SJSA1 (cell line): ENCODE data around the gene TDRD12. TPM values are rescaled to one million over a fixed set of nuclear protein-coding genes. Genes with fewer than 3 reads are reported as not detected.
"Not testable (repeated sequence)": the region's sequence is repeated elsewhere in the genome, so short reads cannot be mapped to it uniquely, and the experiment has no call there.

Experiments
- DNase-seq, 2 experiments: peaks; one replicate each; pipeline ENCODE4 v3.0.0-alpha.2; 2015 to 2020; ENCODE audit warnings: low spot score in 2 of 2, low read depth in 1 of 2
- H3K27ac ChIP-seq: fragments of 250-450 bp; sonication (Bioruptor Pico); 2 replicates; pipeline ENCODE4 v1.5.1; 2020; ENCODE audit warnings: mild to moderate bottlenecking, moderate library complexity
- H3K27me3 ChIP-seq: fragments of 250-450 bp; sonication (Bioruptor Pico); replicated peaks from 2 replicates; pipeline ENCODE4 v1.5.1; 2020; ENCODE audit warnings: mild to moderate bottlenecking, moderate library complexity
- H3K36me3 ChIP-seq: fragments of 250-450 bp; sonication (Bioruptor Pico); 2 replicates; pipeline ENCODE4 v1.5.1; 2020; ENCODE audit warnings: mild to moderate bottlenecking
- H3K4me1 ChIP-seq: fragments of 250-450 bp; sonication (Bioruptor Pico); replicated peaks from 2 replicates; pipeline ENCODE4 v1.6.1; 2021; ENCODE audit warnings: mild to moderate bottlenecking
- H3K4me3 ChIP-seq: fragments of 250-450 bp; sonication (Bioruptor Pico); 2 replicates; pipeline ENCODE4 v1.5.1; 2020; ENCODE audit warnings: mild to moderate bottlenecking
- H3K9me3 ChIP-seq: fragments of 250-450 bp; sonication (Bioruptor Pico); replicated peaks from 2 replicates; pipeline ENCODE4 v1.5.1; 2020; ENCODE audit warnings: mild to moderate bottlenecking
- total RNA-seq: library from RNA; depleted of rRNA; stranded (reverse); fragments of >200 nt; shearing (Covaris generic); gene quantifications from 2 replicates; pipeline ENCODE4 v1.2.3, GENCODE V29; 2014

The TDRD12 gene
- total RNA-seq, 1 experiment from 2014 or later: 0.05 TPM

DNA sequence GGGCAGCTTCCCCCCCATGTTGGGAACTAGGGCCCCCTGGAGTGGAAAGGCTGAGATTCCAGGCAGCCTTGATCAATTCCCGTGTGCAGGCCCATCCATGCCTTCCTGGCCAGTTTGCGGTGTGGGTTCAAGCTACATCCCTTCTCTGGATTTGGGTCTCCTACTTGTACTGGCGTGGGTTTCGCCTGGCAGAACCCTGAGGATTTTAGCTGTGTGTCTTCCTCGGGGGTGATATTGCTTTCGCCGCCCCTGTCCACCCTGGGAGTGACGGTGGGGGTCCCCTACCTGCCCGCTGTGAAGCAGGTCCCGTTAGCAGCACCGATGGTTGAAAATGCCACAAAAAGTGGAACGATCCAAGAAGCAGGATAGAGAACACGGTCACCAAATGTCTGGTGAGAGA is 138.6 kb downstream of the TDRD12 start:
- H3K9me3 ChIP-seq: no peaks in the 10 kb centered on the region
- H3K36me3 ChIP-seq: no peaks in the 10 kb centered on the region
- H3K27me3 ChIP-seq: no peaks in the 10 kb centered on the region
- no peak for DNase-seq
- no peak overlapping the region for H3K27ac ChIP-seq
- H3K4me3 ChIP-seq: no peak overlapping the region
- no peaks in the 10 kb centered on the region for H3K4me1 ChIP-seq

DNA sequence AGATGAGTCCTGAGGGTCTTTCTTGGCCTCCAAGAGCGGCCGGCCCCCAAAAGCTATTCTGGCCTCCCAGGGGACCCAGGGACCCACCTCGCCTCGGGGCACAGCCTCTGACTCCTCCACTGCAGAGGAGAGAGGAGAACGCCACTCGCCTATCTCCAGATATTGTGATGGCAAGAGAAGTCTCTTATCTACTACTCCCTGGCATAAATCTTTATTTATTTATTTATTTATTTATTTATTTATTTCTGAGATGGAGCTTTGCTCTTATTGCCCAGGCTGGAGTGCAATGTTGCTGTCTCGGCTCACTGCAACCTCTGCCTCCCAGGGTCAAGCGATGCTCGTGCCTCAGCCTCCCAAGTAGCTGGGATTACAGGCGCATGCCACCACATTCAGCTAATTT is 139.0 kb downstream of the TDRD12 start:
- no peaks in the 10 kb centered on the region for H3K4me1 ChIP-seq
- H3K36me3 ChIP-seq: no peaks in the 10 kb centered on the region
- no peaks in the 10 kb centered on the region for H3K27me3 ChIP-seq
- H3K9me3 ChIP-seq: no peaks in the 10 kb centered on the region
- H3K4me3 ChIP-seq: no peak overlapping the region
- H3K27ac ChIP-seq: no peak overlapping the region
- DNase-seq: no peak

DNA sequence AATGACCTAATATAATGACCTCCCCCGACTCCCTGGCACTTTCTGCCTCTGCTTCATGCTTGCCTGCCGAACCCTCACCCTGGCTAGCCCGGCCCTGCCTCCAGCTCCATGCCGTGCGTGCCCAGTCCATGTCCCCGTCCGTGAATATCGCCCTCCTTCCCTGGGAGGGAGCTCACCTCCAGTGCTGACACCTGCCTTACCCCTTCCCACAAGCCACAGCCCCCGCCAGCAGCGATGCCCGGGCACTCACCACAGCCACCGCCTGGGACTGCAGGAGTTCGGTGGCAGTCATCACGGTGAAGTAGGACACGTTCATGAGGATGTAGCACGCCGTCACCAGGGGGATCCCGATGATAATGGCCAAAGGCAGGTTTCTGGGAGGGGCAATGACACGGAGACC is 140.0 kb downstream of the TDRD12 start:
- Histone ChIP-seq H3K27ac (no peak overlapping the region), H3K4me3 (no peak overlapping the region), H3K9me3 (no peaks in the 10 kb centered on the region), H3K36me3 (no peaks in the 10 kb centered on the region), H3K4me1 (no peaks in the 10 kb centered on the region), H3K27me3 (no peaks in the 10 kb centered on the region)
- DNase-seq: no peak

DNA sequence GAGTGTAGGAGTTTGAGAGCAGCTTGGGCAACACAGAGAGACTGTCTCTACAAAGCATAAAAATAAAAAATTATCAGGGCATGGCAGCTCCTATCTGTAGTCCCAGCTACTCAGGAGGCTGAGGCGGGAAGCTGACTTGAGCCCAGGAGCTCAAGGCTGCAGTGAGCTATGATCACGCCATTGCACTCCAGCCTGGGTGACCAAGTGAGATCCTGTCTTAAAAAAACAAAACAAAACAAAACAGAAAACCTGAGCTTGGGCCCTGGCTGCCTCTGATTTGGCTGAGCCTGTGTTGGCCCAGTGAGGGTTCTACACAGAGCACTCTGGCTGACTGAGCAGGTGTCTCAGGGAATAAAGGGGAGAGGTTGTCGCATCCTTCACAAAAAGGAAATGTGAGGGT is 142.0 kb downstream of the TDRD12 start:
- no peaks in the 10 kb centered on the region for H3K36me3 ChIP-seq
- no peaks in the 10 kb centered on the region for H3K9me3 ChIP-seq
- no peak overlapping the region for H3K27ac ChIP-seq
- no peaks in the 10 kb centered on the region for H3K4me1 ChIP-seq
- H3K27me3 ChIP-seq: no peaks in the 10 kb centered on the region
- no peak overlapping the region for H3K4me3 ChIP-seq
- DNase-seq: no peak

DNA sequence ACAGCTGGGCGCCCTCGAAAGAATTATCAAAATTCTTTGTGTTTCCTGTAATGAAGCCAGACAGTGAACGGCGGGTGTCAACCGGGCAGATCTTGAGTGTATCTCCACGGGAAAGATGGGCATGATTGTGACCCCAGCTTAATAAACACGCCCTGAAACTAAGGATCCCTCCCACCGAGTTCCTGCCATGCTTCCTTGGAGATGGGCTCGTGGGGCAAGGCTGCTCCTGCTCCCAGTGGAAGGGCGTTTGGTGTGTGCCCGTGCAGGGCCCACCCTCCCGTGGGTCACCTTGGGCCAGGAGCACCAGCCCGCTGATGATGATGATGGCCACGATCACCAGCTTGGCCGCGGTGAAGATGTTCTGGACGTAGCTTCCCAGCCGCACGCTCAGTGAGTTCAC is 142.6 kb downstream of the TDRD12 start:
- H3K27ac ChIP-seq: no peak overlapping the region
- H3K4me1 ChIP-seq: no peaks in the 10 kb centered on the region
- no peaks in the 10 kb centered on the region for H3K9me3 ChIP-seq
- no peaks in the 10 kb centered on the region for H3K27me3 ChIP-seq
- H3K36me3 ChIP-seq: no peaks in the 10 kb centered on the region
- no peak for DNase-seq
- H3K4me3 ChIP-seq: no peak overlapping the region

DNA sequence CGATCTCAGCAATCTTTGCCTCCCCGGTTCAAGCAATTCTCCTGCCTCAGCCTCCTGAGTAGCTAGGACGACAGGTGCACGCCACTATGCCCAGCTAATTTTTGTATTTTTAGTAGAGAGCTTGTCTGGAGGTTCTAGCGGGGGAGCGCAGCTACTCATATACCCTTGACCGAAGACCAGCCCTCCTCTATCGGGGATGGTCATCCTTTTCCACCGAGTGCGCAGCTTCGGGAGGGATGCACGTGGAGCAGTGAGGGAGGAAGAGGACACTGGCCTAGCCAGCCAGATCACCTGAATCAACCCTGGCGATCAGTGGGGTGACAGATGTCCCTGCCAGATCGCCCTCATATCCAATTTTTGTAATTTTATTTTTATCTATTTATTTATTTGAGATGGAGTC is 143.2 kb downstream of the TDRD12 start:
- no peaks in the 10 kb centered on the region for H3K27me3 ChIP-seq
- no peaks in the 10 kb centered on the region for H3K36me3 ChIP-seq
- no peak overlapping the region for H3K4me3 ChIP-seq
- no peaks in the 10 kb centered on the region for H3K4me1 ChIP-seq
- DNase-seq: no peak
- no peak overlapping the region for H3K27ac ChIP-seq
- no peaks in the 10 kb centered on the region for H3K9me3 ChIP-seq

DNA sequence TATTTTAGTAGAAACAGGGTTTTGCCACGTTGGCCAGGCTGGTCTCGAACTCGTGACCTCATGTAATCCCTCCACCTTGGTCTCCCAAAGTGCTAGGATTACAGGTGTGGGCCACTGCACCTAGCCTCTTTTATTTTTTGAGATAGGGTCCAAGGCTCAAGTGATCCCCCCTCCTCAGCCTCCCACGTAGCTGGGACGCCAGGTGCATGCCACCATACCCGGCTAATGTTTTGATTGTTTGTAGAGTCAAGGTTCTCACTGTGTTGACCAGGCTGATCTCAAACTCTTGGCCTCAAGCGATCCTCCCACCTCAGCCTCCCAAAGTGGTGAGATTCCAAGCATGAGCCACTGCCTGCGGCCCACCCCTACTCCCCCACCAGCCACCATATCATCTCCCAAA is 143.7 kb downstream of the TDRD12 start:
- Histone ChIP-seq H3K36me3 (no peaks in the 10 kb centered on the region), H3K4me1 (no peaks in the 10 kb centered on the region), H3K4me3 (no peak overlapping the region), H3K9me3 (no peaks in the 10 kb centered on the region), H3K27me3 (no peaks in the 10 kb centered on the region), H3K27ac (no peak overlapping the region)
- no peak for DNase-seq

DNA sequence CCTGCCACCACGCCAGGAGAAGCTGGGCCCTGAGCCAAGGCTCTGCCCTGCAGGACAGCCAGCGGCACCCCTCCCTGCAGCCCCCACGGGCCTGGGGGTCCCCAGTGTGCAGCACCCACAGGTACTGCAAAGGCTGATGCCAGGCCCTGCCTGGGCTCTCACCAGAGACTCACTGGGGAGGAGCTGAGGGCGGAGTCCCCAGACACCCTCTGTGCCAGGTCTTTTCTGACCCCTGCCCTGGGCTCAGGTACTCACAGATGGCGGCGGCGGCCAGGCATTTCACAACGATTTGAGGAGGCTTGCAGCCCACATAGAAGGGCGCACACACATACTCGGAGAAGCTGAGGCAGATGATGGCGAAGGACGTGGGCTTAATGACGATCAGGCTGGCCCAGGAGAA is 144.3 kb downstream of the TDRD12 start:
- H3K4me1 ChIP-seq: no peaks in the 10 kb centered on the region

DNA sequence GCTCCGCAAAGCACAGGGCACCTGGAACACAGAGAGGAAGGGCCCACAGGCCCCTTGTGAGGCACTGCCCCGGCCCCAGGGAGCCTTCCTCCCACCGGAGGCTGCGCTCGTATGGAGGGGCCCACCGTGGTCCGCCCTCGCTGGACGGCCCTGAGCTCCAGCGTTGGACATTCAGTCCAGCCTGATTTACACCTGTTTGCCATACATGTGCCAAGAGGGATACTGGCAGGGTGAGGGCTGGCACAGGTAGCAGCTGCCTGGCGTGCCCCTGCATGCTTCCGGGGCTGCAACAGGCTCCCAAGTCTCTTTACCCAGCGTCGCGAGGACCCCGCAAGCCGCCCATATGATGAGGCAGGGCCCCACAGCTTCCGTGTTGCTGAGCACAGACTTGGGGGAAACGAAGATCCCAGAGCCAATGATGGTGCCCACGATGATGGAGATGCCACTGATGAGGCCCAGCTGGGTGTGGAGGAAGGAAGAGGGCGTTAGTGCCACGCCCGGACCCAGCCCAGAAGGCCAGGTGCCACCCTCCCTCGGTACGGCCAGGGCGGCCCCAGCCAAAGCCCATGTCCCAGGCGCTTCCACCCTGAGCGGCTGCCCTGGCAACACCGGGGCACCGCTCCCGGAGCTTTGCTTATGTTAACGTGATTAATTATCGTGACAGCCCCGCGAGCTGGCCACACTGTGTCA is 144.9 kb downstream of the TDRD12 start:
- Histone ChIP-seq H3K36me3 (no peaks in the 10 kb centered on the region), H3K27ac (no peak overlapping the region), H3K27me3 (no peaks in the 10 kb centered on the region), H3K4me1 (no peaks in the 10 kb centered on the region), H3K9me3 (no peaks in the 10 kb centered on the region), H3K4me3 (no peak overlapping the region)
- no peak for DNase-seq

More for the DNA sequence above, 144.3 kb downstream of the TDRD12 start:
- DNase-seq: no peak
- H3K27me3 ChIP-seq: no peaks in the 10 kb centered on the region
- H3K27ac ChIP-seq: no peak overlapping the region
- H3K4me3 ChIP-seq: no peak overlapping the region
- no peaks in the 10 kb centered on the region for H3K36me3 ChIP-seq
- no peaks in the 10 kb centered on the region for H3K9me3 ChIP-seq

DNA sequence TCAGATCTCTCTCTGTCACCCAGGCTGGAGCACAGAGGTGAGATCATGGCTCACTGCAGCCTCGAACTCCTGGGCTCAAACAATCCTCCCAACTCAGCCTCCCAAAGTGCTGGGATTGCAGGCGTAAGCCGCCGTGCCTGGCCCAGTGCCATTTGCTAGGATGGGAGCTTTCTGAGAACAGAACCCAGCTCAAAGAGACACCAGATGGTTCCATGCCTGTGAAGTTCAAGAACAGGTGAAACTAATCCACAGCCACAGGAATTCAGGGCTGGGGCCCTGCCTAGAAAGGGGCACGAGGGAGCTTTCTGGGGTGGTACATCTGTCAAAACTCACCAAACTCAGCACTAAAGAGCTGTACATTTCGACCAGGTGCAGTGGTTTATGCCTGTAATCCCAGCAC is 145.8 kb downstream of the TDRD12 start:
- Histone ChIP-seq H3K36me3 (no peaks in the 10 kb centered on the region), H3K9me3 (no peaks in the 10 kb centered on the region), H3K4me3 (no peak overlapping the region), H3K27ac (no peak overlapping the region), H3K27me3 (no peaks in the 10 kb centered on the region), H3K4me1 (no peaks in the 10 kb centered on the region)
- DNase-seq: no peak

DNA sequence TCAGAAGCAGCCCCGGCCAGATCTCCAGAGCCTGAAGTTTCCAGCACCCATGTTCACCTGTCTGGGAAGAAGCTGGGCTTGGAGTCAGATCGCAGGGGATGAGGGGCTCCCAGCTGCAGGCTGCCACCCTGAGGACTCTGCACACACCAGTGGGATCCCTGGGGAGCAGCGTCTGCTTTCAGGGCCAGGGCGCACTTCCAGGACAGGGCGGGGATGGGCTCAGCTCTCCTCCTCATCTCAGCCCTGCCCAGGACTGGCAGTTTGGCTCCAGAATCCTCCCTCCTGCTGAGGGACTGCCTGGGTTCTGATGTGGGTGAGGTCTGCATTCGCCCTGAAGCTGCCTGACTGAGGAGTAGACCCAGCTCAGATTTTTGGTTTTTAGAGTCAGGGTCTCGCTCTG is 146.5 kb downstream of the TDRD12 start:
- H3K27me3 ChIP-seq: 0 out of 2 replicates have a peak, but pooled peaks cover 2% of the 10 kb centered on the region
- H3K27ac ChIP-seq: no peak overlapping the region
- H3K9me3 ChIP-seq: no peaks in the 10 kb centered on the region
- H3K4me3 ChIP-seq: no peak overlapping the region
- DNase-seq: no peak
- H3K4me1 ChIP-seq: no peaks in the 10 kb centered on the region
- H3K36me3 ChIP-seq: no peaks in the 10 kb centered on the region

DNA sequence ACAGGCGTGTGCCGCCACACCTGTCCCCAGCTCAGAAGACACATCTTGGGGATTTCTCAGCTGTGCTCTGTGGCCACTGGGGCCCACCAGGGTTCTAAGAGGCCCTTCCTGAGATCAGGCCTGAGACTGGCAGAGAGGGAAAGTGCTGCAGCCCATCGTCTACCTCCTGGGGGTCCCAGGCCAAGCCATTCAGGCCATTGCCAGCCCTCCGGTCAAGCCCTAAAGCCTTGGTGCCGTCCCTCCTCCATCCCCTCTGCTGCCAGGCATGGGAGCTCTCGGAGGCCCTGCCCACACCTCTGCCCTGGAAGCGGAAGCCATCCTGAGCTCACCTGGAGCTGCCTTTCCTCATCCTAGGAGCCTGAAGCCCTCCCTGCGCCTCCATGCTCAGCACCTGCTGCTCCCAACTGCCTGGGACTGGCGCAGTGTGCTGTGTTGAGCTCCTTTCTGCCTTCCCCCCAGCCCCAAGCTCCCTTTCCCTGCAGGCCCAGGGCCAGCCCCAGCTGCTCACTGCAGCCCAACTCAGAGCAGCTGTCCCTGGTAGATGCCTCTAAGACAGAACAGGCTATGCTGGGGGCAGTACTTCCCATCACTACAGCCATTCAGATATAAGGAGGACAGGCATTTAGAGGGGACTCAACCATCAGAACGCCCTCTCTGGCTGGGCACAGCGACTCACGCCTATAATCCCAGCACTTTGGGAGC is 147.1 kb downstream of the TDRD12 start:
- no peak for DNase-seq
- Histone ChIP-seq H3K9me3 (no peaks in the 10 kb centered on the region), H3K4me3 (no peak overlapping the region)

DNA sequence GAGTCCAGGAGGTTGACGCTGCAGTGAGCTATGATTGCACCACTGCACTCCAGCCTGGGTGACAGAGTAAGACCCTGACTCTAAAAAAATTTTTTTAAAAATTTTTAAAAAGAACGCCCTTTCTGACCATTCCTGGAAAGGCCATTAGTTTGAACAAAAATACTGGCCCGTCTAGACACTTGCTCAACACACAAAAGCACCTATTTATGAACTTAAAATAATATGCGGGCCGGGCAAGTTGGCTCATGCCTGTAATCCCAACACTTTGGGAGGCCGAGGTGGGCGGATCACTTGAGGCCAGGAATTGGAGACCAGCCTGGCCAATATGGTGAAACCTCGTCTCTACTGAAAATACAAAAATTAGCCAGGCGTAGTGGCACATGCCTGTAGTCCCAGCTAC is 147.9 kb downstream of the TDRD12 start:
- not testable (repeated sequence) for H3K27ac ChIP-seq

More for the DNA sequence above, 147.1 kb downstream of the TDRD12 start:
- H3K27ac ChIP-seq: no peak overlapping the region
- H3K36me3 ChIP-seq: no peaks in the 10 kb centered on the region
- no peaks in the 10 kb centered on the region for H3K4me1 ChIP-seq
- peaks cover 2% of the 10 kb centered on the region; the same call in 1 of the 2 replicates for H3K27me3 ChIP-seq

DNA sequence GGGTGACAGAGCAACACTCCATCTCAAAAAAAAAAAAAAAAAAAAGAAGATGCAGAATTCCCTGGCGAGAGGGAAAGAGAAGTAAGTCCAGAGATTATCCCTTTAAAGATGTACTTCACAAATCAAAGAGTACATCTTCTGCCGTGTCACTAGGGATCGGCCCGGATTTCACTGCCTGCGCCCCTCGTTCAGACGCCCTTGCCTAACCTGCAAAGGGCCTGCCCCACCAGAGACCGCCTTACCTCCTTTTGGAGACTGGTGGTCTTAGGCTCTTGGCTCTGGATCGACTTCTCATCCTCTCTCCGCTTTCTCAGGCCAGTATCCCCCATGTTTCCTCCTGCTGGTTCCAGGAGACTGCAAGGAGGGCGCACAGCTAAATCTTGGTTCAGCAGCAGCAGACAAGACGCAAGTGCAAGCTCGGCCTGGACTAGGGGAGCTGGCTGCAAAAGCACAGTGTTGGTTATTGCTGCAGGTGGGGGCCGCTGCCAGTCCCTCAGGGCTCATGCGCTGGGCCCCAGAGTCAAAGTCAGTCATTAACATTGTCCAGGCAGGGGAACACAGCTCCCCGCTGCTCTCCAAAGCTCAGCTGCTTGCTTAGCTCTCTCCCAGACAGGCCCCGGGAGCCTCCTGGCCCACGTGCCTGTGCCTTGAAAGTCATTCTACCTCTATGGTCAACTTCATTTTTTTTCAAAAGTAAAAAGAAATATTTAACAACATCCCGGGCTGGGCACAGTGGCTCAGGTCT is 148.8 kb downstream of the TDRD12 start:
- no peaks in the 10 kb centered on the region for H3K9me3 ChIP-seq
- H3K27me3 ChIP-seq: peaks cover 2% of the 10 kb centered on the region; the same call in 1 of the 2 replicates
- no peak for DNase-seq
- H3K4me1 ChIP-seq: no peaks in the 10 kb centered on the region
- no peak overlapping the region for H3K4me3 ChIP-seq
- H3K27ac ChIP-seq: no peak overlapping the region
- no peaks in the 10 kb centered on the region for H3K36me3 ChIP-seq

More for the DNA sequence above, 147.9 kb downstream of the TDRD12 start:
- not testable (repeated sequence) for DNase-seq, H3K4me3 ChIP-seq, H3K36me3 ChIP-seq, H3K9me3 ChIP-seq, H3K4me1 ChIP-seq, H3K27me3 ChIP-seq
